NOMO-1 treated with DMSO at 0.1 percent for 48 hours (cell line): ENCODE results near the gene PPARG.
"Not testable (repeated sequence)": the region's sequence is repeated elsewhere in the genome, so short reads cannot be mapped to it uniquely, and the experiment has no call there.

Experiments used
- DNase-seq: peaks from one replicate; lab custom pipeline; 2025; ENCODE audit not compliant: unreplicated experiment; lab: John Stamatoyannopoulos, UW

Gene PPARG

GRCh38 chr3:12476238-12476897 is 187.5 kb downstream of the PPARG start:
- no peak for DNase-seq

GRCh38 chr3:12477256-12477655 is 188.4 kb downstream of the PPARG start:
- DNase-seq, result no peak

GRCh38 chr3:12478326-12478725 is 189.5 kb downstream of the PPARG start:
- DNase-seq, result no peak

GRCh38 chr3:12479198-12479597 is 190.3 kb downstream of the PPARG start:
- not testable (repeated sequence) for DNase-seq

GRCh38 chr3:12479919-12480427 is 191.1 kb downstream of the PPARG start:
- peak; percentile 62 for DNase-seq

GRCh38 chr3:12483410-12483809 is 194.5 kb downstream of the PPARG start:
- DNase-seq, result peak; percentile 13

GRCh38 chr3:12483872-12484197 is 195.0 kb downstream of the PPARG start:
- DNase-seq, result no peak
